MM.1S (cell line): ENCODE results near the gene CALM1.

Experiments used
- DNase-seq: peaks from one replicate; pipeline ENCODE4 v3.0.0-alpha.2; 2015
- H2AFZ ChIP-seq: fragments of 300-600 bp; sonication (generic); 2 replicates; pipeline ENCODE4 v1.6.0; 2016; ENCODE audit warnings: antibody characterized with exemption, low read length
- H3F3A ChIP-seq: fragments of 300-600 bp; sonication (generic); 2 replicates; pipeline ENCODE4 v1.6.1; 2016; ENCODE audit warnings: mild to moderate bottlenecking, antibody characterized with exemption, low read length, moderate library complexity, mixed read lengths; ENCODE audit not compliant: insufficient read depth
- H3K27ac ChIP-seq: fragments of 300-600 bp; sonication (generic); 2 replicates; pipeline ENCODE4 v1.5.1; 2016; ENCODE audit warnings: mild to moderate bottlenecking, low read length
- H3K27me3 ChIP-seq: fragments of 300-600 bp; sonication (generic); replicated peaks from 2 replicates; pipeline ENCODE4 v1.6.0; 2016; ENCODE audit warnings: low read length; ENCODE audit not compliant: insufficient read depth
- H3K36me3 ChIP-seq: fragments of 300-600 bp; sonication (generic); replicated peaks from 2 replicates; pipeline ENCODE4 v1.6.1; 2016; ENCODE audit warnings: mild to moderate bottlenecking, low read length, mixed read lengths; ENCODE audit not compliant: insufficient read depth
- H3K4me1 ChIP-seq: fragments of 300-600 bp; sonication (generic); 2 replicates; pipeline ENCODE4 v1.6.1; 2016; ENCODE audit warnings: low read length, mixed read lengths
- H3K4me2 ChIP-seq: fragments of 300-600 bp; sonication (generic); 2 replicates; pipeline ENCODE4 v1.6.0; 2016; ENCODE audit warnings: low read depth, low read length
- H3K4me3 ChIP-seq: fragments of 300-600 bp; sonication (generic); 2 replicates; pipeline ENCODE4 v1.5.1; 2016; ENCODE audit warnings: low read length, mixed read lengths
- H3K79me2 ChIP-seq: fragments of 300-600 bp; sonication (generic); 2 replicates; pipeline ENCODE4 v1.6.1; 2016; ENCODE audit warnings: mixed run types, low read length, mixed read lengths
- H3K9ac ChIP-seq: fragments of 300-600 bp; sonication (generic); 2 replicates; pipeline ENCODE4 v1.6.1; 2016; ENCODE audit warnings: low read length, mixed read lengths
- H3K9me2 ChIP-seq: fragments of 300-600 bp; sonication (generic); replicated peaks from 2 replicates; pipeline ENCODE4 v1.6.1; 2016; ENCODE audit warnings: mild to moderate bottlenecking, low read length, mixed read lengths; ENCODE audit not compliant: insufficient read depth
- H3K9me3 ChIP-seq: fragments of 300-600 bp; sonication (generic); replicated peaks from 2 replicates; pipeline ENCODE4 v1.6.1; 2016; ENCODE audit warnings: mild to moderate bottlenecking, low read length, mixed read lengths; ENCODE audit not compliant: insufficient read depth
- H4K20me1 ChIP-seq: fragments of 300-600 bp; sonication (generic); 2 replicates; pipeline ENCODE4 v1.6.1; 2016; ENCODE audit warnings: mild to moderate bottlenecking, low read length, moderate library complexity, mixed read lengths; ENCODE audit not compliant: insufficient read depth
- CTCF ChIP-seq: fragments of 300-600 bp; sonication (generic); IDR thresholded peaks from 2 replicates; pipeline ENCODE4 v1.5.1; 2016; ENCODE audit warnings: antibody characterized with exemption, low read length, mixed read lengths
- EZH2 ChIP-seq: fragments of 300-600 bp; sonication (generic); optimal IDR thresholded peaks from 2 replicates; pipeline ENCODE3; 2017; ENCODE audit warnings: low read depth, mild to moderate bottlenecking, antibody characterized with exemption, low read length, mixed read lengths
- EZH2phosphoT487 ChIP-seq: fragments of 300-600 bp; sonication (generic); IDR thresholded peaks from 2 replicates; pipeline ENCODE4 v1.6.1; 2018; ENCODE audit warnings: antibody characterized with exemption, low read length

CALM1 gene

GRCh38 chr14:90421632-90422020, 24.8 kb downstream of the CALM1 start:
- no peak overlapping the region for H2AFZ ChIP-seq
- no peaks in the 10 kb centered on the region for H3F3A ChIP-seq
- H3K79me2 ChIP-seq: no peaks in the 10 kb centered on the region
- TF ChIP-seq EZH2: no peak
- no peak for TF ChIP-seq EZH2phosphoT487
- no peak for TF ChIP-seq CTCF
- no peak overlapping the region for H3K4me3 ChIP-seq
- H3K4me1 ChIP-seq: no peaks in the 10 kb centered on the region
- H3K9me2 ChIP-seq: no peaks in the 10 kb centered on the region
- H3K9ac ChIP-seq: no peak overlapping the region
- H3K4me2 ChIP-seq: no peak overlapping the region
- DNase-seq: no peak
- no peak overlapping the region for H3K27ac ChIP-seq
- no peaks in the 10 kb centered on the region for H3K36me3 ChIP-seq
- no peaks in the 10 kb centered on the region for H4K20me1 ChIP-seq
- H3K27me3 ChIP-seq: no peaks in the 10 kb centered on the region
- H3K9me3 ChIP-seq: no peaks in the 10 kb centered on the region

- H4K20me1 ChIP-seq: no peaks in the 10 kb centered on the region
- H3F3A ChIP-seq: no peaks in the 10 kb centered on the region
- no peak overlapping the region for H3K4me3 ChIP-seq
- no peaks in the 10 kb centered on the region for H3K36me3 ChIP-seq
- H3K9ac ChIP-seq: no peak overlapping the region
- no peaks in the 10 kb centered on the region for H3K9me3 ChIP-seq
- H3K9me2 ChIP-seq: no peaks in the 10 kb centered on the region
- no peak overlapping the region for H3K4me2 ChIP-seq
- H3K79me2 ChIP-seq: no peaks in the 10 kb centered on the region
- no peaks in the 10 kb centered on the region for H3K4me1 ChIP-seq
- TF ChIP-seq CTCF: no peak
- TF ChIP-seq EZH2phosphoT487: no peak
- TF ChIP-seq EZH2: no peak
- DNase-seq: no peak
- no peak overlapping the region for H3K27ac ChIP-seq
- H2AFZ ChIP-seq: no peak overlapping the region
- H3K27me3 ChIP-seq: no peaks in the 10 kb centered on the region
Measured at GRCh38 chr14:90423166-90423565, 26.3 kb downstream of the CALM1 start.

- Histone ChIP-seq H4K20me1 (no peaks in the 10 kb centered on the region), H3K9me3 (no peaks in the 10 kb centered on the region), H3K9ac (no peak overlapping the region), H3K79me2 (no peaks in the 10 kb centered on the region), H2AFZ (no peak overlapping the region), H3K27me3 (no peaks in the 10 kb centered on the region), H3K4me3 (no peak overlapping the region), H3F3A (no peaks in the 10 kb centered on the region), H3K36me3 (no peaks in the 10 kb centered on the region), H3K9me2 (no peaks in the 10 kb centered on the region), H3K4me1 (no peaks in the 10 kb centered on the region), H3K4me2 (no peak overlapping the region), H3K27ac (no peak overlapping the region)
- no peak for DNase-seq
- TF ChIP-seq CTCF: no peak
- no peak for TF ChIP-seq EZH2phosphoT487
Measured at GRCh38 chr14:90424075-90424474, 27.2 kb downstream of the CALM1 start.
